ENCODE results near the gene KCNMB1. TPM values are rescaled to one million over a fixed set of nuclear protein-coding genes. Genes with fewer than 3 reads are reported as not detected.

The KCNMB1 gene
- polyA plus RNA-seq, 1 experiment = 0.04 TPM

DNA sequence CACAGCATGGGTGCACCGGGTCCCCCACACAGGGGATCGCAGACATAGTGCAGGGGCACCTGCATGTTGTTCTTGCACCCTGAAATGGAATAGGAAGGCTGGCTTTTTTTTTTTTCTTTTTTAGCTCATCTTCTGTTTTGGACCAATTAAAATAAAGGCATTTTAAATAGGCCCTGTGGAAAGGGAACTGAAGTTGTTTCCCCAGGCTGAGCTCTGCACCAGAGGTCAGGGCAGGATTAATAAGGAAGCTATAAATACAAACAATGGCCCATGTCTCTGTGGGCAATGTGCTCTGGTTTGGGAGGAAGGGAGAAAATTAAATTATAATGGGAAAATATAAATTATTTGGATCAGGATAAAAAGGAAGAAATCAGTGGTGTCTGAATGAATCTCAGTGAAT lies 21.2 kb upstream of the KCNMB1 start:
- Histone ChIP-seq H3K36me3 (ENCODE audit: control insufficient read depth, insufficient read depth, low read length) (no peaks in the 10 kb centered on the region), H3K27me3 (ENCODE audit: control insufficient read depth, insufficient read depth, low read length) (no peaks in the 10 kb centered on the region; the same call in 1 of the 2 replicates), H3K4me3 (ENCODE audit: low read depth, low read length) (no peak overlapping the region)
- POLR2A ChIA-PET = no interaction called here
- CTCF ChIA-PET = no interaction called here
- TF ChIP-seq, protein P1, sequence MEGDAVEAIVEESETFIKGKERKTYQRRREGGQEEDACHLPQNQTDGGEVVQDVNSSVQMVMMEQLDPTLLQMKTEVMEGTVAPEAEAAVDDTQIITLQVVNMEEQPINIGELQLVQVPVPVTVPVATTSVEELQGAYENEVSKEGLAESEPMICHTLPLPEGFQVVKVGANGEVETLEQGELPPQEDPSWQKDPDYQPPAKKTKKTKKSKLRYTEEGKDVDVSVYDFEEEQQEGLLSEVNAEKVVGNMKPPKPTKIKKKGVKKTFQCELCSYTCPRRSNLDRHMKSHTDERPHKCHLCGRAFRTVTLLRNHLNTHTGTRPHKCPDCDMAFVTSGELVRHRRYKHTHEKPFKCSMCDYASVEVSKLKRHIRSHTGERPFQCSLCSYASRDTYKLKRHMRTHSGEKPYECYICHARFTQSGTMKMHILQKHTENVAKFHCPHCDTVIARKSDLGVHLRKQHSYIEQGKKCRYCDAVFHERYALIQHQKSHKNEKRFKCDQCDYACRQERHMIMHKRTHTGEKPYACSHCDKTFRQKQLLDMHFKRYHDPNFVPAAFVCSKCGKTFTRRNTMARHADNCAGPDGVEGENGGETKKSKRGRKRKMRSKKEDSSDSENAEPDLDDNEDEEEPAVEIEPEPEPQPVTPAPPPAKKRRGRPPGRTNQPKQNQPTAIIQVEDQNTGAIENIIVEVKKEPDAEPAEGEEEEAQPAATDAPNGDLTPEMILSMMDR (IDR thresholded peaks at IDR 0.05; ENCODE audit: insufficient read depth, low read depth, low read length) = no peak
- DNase-seq (ENCODE audit: low read depth) = no peak

DNA sequence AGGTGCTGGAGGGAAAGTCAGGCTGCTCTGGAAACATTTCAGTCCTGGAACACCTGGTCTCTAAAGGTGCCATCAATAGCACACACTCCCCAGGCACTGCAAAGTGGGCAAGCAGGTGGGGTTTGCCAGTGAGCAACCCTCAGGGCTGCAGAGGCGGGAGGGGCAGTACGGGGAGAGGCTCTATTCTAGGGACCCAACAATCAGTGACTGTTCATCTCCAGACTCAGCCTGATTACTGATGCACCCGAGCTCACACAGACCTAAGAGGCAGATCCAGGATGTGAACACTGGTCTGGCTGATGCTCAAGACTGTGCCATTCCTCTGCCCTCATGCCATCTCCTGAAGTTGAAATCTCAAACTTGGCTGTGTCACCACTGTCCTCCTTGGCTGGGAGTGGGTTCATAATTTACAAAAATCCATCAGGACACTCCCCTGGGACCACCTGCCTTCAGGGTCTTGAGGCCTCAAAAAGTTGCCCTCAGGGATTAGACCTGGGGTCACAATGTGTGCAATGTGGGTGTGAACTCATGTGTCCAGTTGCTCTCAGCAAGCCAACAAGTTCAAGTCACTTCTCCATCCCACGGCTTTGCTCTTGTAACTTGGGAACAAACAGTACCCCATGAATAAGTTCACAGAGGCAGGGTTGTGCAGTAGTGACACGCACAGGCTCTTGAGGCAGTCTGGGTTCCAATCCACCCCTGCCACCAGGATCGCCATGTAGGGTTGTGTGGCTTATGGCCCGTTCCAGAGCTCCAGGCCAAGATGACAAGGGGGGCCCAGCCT lies 19.9 kb upstream of the KCNMB1 start:
- DNase-seq (ENCODE audit: low read depth) = no peak
- H3K36me3 ChIP-seq (ENCODE audit: control insufficient read depth, insufficient read depth, low read length) = no peaks in the 10 kb centered on the region
- POLR2A ChIA-PET = interaction anchor here (0.6 kb wide), 1 partner anchor 125 kb away, joined by 5 read pairs; no protein-coding TSS in a partner anchor
- H3K27me3 ChIP-seq (ENCODE audit: control insufficient read depth, insufficient read depth, low read length) = no peaks in the 10 kb centered on the region; the same call in 1 of the 2 replicates
- CTCF ChIA-PET = interaction anchor here (1.4 to 1.8 kb wide), 2 partner anchors 12 to 224 kb away, joined by 5 to 6 read pairs; no protein-coding TSS in a partner anchor
- TF ChIP-seq, protein P1 (IDR thresholded peaks at IDR 0.05; ENCODE audit: insufficient read depth, low read depth, low read length) = no peak
- H3K4me3 ChIP-seq (ENCODE audit: low read depth, low read length) = no peak overlapping the region

DNA sequence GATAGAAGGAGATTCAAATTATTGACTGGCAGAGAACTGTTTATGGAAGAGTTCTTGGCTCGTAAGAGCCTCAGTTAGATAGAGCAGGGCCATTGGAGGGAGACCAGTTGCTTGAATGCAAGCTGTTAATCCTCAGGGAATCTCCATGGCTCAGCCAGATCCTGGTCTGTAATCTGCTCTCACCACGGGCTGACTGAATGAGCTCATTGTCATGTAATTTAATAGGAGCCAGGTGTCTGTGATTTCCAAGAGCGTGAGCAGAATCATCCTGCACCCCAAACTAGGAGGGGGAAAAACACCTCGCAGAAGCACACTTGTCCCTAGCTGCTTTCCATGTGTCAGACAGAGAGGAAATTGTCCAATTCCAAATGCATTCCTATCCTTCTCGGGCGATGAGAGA lies 19.1 kb upstream of the KCNMB1 start:
- ChIA-PET CTCF (interaction anchor here (1.1 to 1.8 kb wide), 3 partner anchors 9 to 225 kb away, joined by 3 to 6 read pairs (median 5); no protein-coding TSS in a partner anchor), POLR2A (no interaction called here)
- no peak overlapping the region for H3K4me3 ChIP-seq (ENCODE audit: low read depth, low read length)
- no peaks in the 10 kb centered on the region for H3K36me3 ChIP-seq (ENCODE audit: control insufficient read depth, insufficient read depth, low read length)
- no peaks in the 10 kb centered on the region; the same call in 1 of the 2 replicates for H3K27me3 ChIP-seq (ENCODE audit: control insufficient read depth, insufficient read depth, low read length)
- TF ChIP-seq, protein P1 (IDR thresholded peaks at IDR 0.05; ENCODE audit: insufficient read depth, low read depth, low read length) = no peak
- no peak for DNase-seq (ENCODE audit: low read depth)

DNA sequence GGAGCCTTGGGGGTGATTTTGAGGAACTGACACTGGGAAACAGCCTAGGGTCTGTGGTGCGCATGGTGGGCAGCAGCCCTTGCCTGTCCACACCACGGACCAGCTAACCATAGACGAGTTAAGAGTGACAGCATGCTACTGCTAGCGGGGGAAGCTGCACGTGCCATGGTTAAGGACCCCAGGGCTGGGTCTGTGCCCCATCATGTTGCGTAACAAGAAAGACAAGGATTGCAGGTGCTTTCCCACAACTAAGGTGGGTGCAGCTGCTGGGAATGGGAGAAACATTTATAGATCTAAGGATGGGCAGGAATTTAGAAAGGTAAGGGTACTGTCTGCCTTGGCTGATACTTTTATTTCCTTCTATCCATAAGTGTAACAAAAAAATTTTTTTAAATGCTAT lies 17.9 kb upstream of the KCNMB1 start:
- no peaks in the 10 kb centered on the region for H3K36me3 ChIP-seq (ENCODE audit: control insufficient read depth, insufficient read depth, low read length)
- ChIA-PET POLR2A (no interaction called here), CTCF (interaction anchor here (1.1 kb wide), 1 partner anchor 226 kb away, joined by 3 read pairs; no protein-coding TSS in a partner anchor)
- no peak for DNase-seq (ENCODE audit: low read depth)
- TF ChIP-seq, protein P1 (IDR thresholded peaks at IDR 0.05; ENCODE audit: insufficient read depth, low read depth, low read length) = no peak
- H3K27me3 ChIP-seq (ENCODE audit: control insufficient read depth, insufficient read depth, low read length) = no peaks in the 10 kb centered on the region; the same call in 1 of the 2 replicates
- no peak overlapping the region for H3K4me3 ChIP-seq (ENCODE audit: low read depth, low read length)

DNA sequence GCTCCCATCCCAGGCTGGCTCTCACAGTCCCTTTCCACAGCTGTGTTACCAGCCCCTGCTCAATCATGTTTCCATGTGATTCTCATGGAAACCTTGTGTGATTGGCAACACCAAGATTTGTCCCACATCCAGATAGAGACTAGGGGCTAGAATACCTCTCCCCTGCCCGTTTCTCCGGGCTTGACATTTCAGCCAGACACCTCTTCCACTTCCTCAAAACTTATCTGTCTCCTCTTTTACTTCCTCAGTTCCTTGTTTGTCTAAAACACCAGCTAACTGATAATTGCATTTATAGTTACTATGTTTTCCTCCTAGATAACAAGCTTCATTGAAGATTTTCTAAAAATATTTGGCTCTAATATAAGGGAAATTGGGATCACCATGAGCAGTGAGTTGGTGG lies 16.6 kb upstream of the KCNMB1 start:
- no peak overlapping the region for H3K4me3 ChIP-seq (ENCODE audit: low read depth, low read length)
- TF ChIP-seq, protein P1 (IDR thresholded peaks at IDR 0.05; ENCODE audit: insufficient read depth, low read depth, low read length) = no peak
- no peaks in the 10 kb centered on the region; the same call in 1 of the 2 replicates for H3K27me3 ChIP-seq (ENCODE audit: control insufficient read depth, insufficient read depth, low read length)
- DNase-seq (ENCODE audit: low read depth) = no peak
- no peaks in the 10 kb centered on the region for H3K36me3 ChIP-seq (ENCODE audit: control insufficient read depth, insufficient read depth, low read length)
- ChIA-PET POLR2A (no interaction called here), CTCF (no interaction called here)

Measured in BJ (cell line).